ENCODE measurements around the gene SLC27A5.
A peak's percentile ranks its signal among the peaks of the same experiment; 100 is the strongest.
"Not testable (repeated sequence)": the region's sequence is repeated elsewhere in the genome, so short reads cannot be mapped to it uniquely, and the experiment has no call there.

The SLC27A5 gene

GRCh38 chr19:58492265-58492664 is 19.5 kb downstream of the SLC27A5 start:
- no peak for DNase-seq

GRCh38 chr19:58491393-58491792 is 20.4 kb downstream of the SLC27A5 start:
- DNase-seq, result no peak

- DNase-seq, result not testable (repeated sequence)
Measured at GRCh38 chr19:58484349-58484748, 27.4 kb downstream of the SLC27A5 start.

- DNase-seq, result no peak
Measured at GRCh38 chr19:58483776-58484175, 28.0 kb downstream of the SLC27A5 start.

GRCh38 chr19:58482372-58482771 is 29.4 kb downstream of the SLC27A5 start:
- DNase-seq, result no peak

- no peak for DNase-seq
Measured at GRCh38 chr19:58480831-58481230, 31.0 kb downstream of the SLC27A5 start.

- DNase-seq, result no peak
Measured at GRCh38 chr19:58480481-58480830, 31.3 kb downstream of the SLC27A5 start.

- no peak for DNase-seq
Measured at GRCh38 chr19:58479736-58480480, 31.9 kb downstream of the SLC27A5 start.

- no peak for DNase-seq
Measured at GRCh38 chr19:58479303-58479702, 32.5 kb downstream of the SLC27A5 start.

GRCh38 chr19:58477871-58478270 is 33.9 kb downstream of the SLC27A5 start:
- no peak for DNase-seq

- DNase-seq, result no peak
Measured at GRCh38 chr19:58477130-58477529, 34.7 kb downstream of the SLC27A5 start.

GRCh38 chr19:58476498-58477015 is 35.2 kb downstream of the SLC27A5 start:
- no peak for DNase-seq

- DNase-seq, result peak; percentile 95
Measured at GRCh38 chr19:58475714-58476497, 35.9 kb downstream of the SLC27A5 start, which contains the start of gene ZNF446. Gene ZNF446, plus strand, starts transcription at chr19:58476352. Its CDS starts 867 bp downstream, at chr19:58477219.

GRCh38 chr19:58474997-58475713 is 36.6 kb downstream of the SLC27A5 start:
- DNase-seq, result no peak

GRCh38 chr19:58474291-58474996 is 37.3 kb downstream of the SLC27A5 start:
- no peak for DNase-seq

GRCh38 chr19:58473775-58474174 is 38.0 kb downstream of the SLC27A5 start:
- no peak for DNase-seq

GRCh38 chr19:58471736-58472135 is 40.1 kb downstream of the SLC27A5 start:
- DNase-seq, result no peak

- not testable (repeated sequence) for DNase-seq
Measured at GRCh38 chr19:58470837-58471543, 40.8 kb downstream of the SLC27A5 start.

GRCh38 chr19:58469241-58470013 is 42.4 kb downstream of the SLC27A5 start:
- no peak for DNase-seq

GRCh38 chr19:58468216-58468839 is 43.5 kb downstream of the SLC27A5 start:
- no peak for DNase-seq

Measured in GDM1 (cell line).